ENCODE data around the gene LTF. TPM values are rescaled to one million over a fixed set of nuclear protein-coding genes. Genes with fewer than 3 reads are reported as not detected.

Gene LTF
- total and polyA plus RNA-seq, 9 of the 15 experiments (the other 6 are each of a cell fraction or from before 2014, with no cell fraction given), result 0.07 TPM; not detected in 8

DNA sequence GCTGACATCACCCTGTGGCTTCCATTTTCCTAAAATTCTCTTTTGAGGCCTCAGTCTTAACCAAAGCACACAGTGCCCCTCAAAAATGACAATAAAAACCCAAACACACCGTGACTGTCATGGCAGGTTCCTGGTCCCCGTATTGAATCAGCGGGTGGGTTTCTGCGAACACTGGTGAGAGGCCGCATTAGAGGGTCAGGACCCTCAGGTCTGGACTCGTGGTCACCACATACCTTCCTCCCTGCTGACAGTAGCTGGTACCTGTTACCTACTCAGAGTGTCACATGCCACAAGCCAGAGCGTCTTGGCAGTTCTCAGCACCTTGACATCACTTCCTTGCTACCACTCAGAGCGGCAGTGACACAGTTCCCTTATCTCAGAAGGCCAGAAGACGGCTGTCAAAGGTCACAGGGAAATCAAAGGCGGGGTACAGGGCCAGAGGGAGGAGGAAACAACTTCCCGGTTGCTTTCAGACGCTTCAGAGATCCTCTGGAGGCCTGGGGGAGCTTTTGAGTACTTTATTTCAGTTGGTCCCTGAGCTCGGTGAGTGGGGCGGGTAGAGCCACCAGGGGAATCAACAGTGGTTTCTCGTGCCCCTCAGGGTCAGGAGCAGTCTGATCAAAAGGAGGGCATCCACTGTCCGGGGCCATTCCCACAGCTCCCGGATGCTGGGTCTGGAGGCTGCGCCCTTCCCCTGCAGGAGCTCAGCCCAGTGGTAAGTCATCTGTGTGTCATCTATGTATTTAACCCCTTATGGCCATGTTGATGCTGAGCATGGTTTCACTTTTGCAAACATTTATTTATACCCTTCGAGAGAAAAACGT is 57.7 kb downstream of the LTF start, which contains the start of the genes CCR5AS and CCRL2 (continued):
- TF ChIP-seq EZH2 (IDR thresholded peaks at IDR 0.05; ENCODE audit: borderline replicate concordance, low read depth, low read length) (no peak), ZKSCAN1 (IDR thresholded peaks at IDR 0.05; ENCODE audit: low read depth, low read length) (peak; percentile 33; the same call in 1 of the 2 replicates), ZBTB17 (CRISPR knock-in tag; IDR thresholded peaks at IDR 0.05) (peak; percentile 65; the same call in 1 of the 2 replicates), TAL1 (IDR thresholded peaks at IDR 0.05) (peak; percentile 95), MLX (CRISPR knock-in tag; conservative IDR thresholded peaks at IDR 0.05) (no peak), SOX6 (IDR thresholded peaks at IDR 0.05) (peak; percentile 90), ZNF830 (CRISPR knock-in tag; IDR thresholded peaks at IDR 0.05) (no peak; the same call in 1 of the 2 replicates), PRPF4 (IDR thresholded peaks at IDR 0.05; ENCODE audit: insufficient read depth, low read depth, low read length, poor library complexity, severe bottlenecking) (no peak), NR2C1 (IDR thresholded peaks at IDR 0.05) (peak; percentile 96), NR2C1 (tag; IDR thresholded peaks at IDR 0.05) (peak; percentile 98), MLLT1 (IDR thresholded peaks at IDR 0.05) (peak in 1 of 2 experiments; percentile 23; a peak in 1 of 4 replicates), ARNT (IDR thresholded peaks at IDR 0.05) (peak; percentile 67 to 91; a peak in 3 of 4 replicates), CBX1 (IDR thresholded peaks at IDR 0.05; ENCODE audit: low read depth) (no peak; the same call in 1 of the 2 replicates), MAZ (CRISPR knock-in tag; conservative IDR thresholded peaks at IDR 0.05 in 1 of 2, IDR thresholded peaks at IDR 0.05 in 1 of 2) (peak; percentile 76 to 80), HMG20A (CRISPR knock-in tag; conservative IDR thresholded peaks at IDR 0.05) (no peak), HMG20B (CRISPR knock-in tag; IDR thresholded peaks at IDR 0.05) (no peak), ZNF764 (CRISPR knock-in tag; IDR thresholded peaks at IDR 0.05; ENCODE audit: low read depth) (no peak), ZNF12 (CRISPR knock-in tag; IDR thresholded peaks at IDR 0.05) (peak; percentile 63; the same call in 1 of the 2 replicates), PRDM10 (IDR thresholded peaks at IDR 0.05; ENCODE audit: partially characterized antibody) (peak; percentile 30), RBBP5 (IDR thresholded peaks at IDR 0.05; ENCODE audit: borderline replicate concordance, insufficient read depth, low read length, poor library complexity, severe bottlenecking) (peak; percentile 91)
- TF ChIP-seq, protein P1, sequence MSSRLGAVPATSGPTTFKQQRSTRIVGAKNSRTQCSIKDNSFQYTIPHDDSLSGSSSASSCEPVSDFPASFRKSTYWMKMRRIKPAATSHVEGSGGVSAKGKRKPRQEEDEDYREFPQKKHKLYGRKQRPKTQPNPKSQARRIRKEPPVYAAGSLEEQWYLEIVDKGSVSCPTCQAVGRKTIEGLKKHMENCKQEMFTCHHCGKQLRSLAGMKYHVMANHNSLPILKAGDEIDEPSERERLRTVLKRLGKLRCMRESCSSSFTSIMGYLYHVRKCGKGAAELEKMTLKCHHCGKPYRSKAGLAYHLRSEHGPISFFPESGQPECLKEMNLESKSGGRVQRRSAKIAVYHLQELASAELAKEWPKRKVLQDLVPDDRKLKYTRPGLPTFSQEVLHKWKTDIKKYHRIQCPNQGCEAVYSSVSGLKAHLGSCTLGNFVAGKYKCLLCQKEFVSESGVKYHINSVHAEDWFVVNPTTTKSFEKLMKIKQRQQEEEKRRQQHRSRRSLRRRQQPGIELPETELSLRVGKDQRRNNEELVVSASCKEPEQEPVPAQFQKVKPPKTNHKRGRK (tag; IDR thresholded peaks at IDR 0.05), result no peak

All from K562 (cell line).